Measurements from ENCODE around the gene MT1X. TPM values are rescaled to one million over a fixed set of nuclear protein-coding genes. Genes with fewer than 3 reads are reported as not detected.
A peak's percentile ranks its signal among the peaks of the same experiment; 100 is the strongest.
"Not testable (repeated sequence)": the region's sequence is repeated elsewhere in the genome, so short reads cannot be mapped to it uniquely, and the experiment has no call there.

MT1X gene
- total and polyA plus RNA-seq, 4 donors, result 15.0 to 31.3 (median 24.9) TPM

DNA sequence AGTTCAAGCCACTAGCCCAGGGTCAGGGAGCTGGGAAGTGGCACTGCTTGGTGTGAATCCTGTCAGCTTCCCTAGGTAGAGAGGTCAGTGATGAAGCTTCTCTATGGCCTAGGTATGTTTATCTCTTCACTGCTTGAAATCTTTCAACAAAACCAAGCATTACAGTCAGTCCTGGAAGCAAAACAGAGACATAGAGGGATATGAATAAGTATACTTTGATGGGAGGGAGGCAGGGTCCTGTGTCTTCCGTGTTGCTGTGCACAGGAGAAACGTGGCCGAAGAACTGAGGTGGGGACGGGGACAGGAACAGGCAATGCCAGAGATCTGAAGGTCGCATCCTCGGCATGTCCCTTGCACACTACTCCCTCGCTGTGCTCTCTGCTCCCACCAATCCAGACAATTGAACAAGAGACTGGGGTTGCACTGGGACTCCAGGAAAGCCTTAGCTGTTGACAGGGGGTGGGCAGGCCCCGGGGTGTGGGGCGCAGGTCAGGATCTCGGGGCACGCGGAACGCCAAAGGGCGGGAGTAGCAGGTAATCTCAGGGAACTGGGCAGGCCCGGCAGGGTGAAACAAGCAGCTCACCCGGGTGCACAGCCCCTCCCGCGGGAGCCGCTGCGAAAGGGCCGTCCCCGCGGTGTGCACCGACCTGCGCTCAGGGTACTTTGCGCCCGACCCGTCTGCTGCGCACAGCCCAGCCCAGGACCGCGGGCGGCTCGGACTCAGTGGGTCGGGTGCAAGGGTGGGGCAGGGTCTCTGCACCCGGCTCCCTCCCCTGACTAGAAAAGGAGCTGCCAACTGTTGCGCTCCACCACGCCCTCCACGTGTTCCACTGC lies 13.0 kb upstream of the MT1X start, which contains the start of gene MT1H:
Gene MT1H (plus strand): TSS at position 810 of the 835 bp plus-strand sequence. CDS start 71 bp downstream, outside the sequence.
- DNase-seq (ENCODE audit: low read depth in 4 of 6, low spot score in 6 of 6), result no peak
- H3K36me3 ChIP-seq (ENCODE audit: control insufficient read depth, insufficient read depth, low read length), result no peaks in the 10 kb centered on the region
- 10% methylated on average over 37 of the region's 38 CpGs for WGBS (ENCODE audit: insufficient coverage)
- H3K9me3 ChIP-seq (ENCODE audit: control insufficient read depth, insufficient read depth, low read length), result no peaks in the 10 kb centered on the region
- peaks cover 73% of the 10 kb centered on the region for H3K27me3 ChIP-seq (ENCODE audit: control insufficient read depth, insufficient read depth, low read length)
- no peak within 1 kb of the TSS for H3K27ac ChIP-seq (ENCODE audit: low read depth, low read length)
- H3K4me3 ChIP-seq (ENCODE audit: low read depth, low read length), result no peak within 1 kb of the TSS
- H3K4me1 ChIP-seq (ENCODE audit: control insufficient read depth, insufficient read depth, low read length), result peaks cover 17% of the 10 kb centered on the region

- 12% methylated on average over 15 of the region's 19 CpGs for WGBS (ENCODE audit: insufficient coverage)
- Histone ChIP-seq H3K27ac (ENCODE audit: low read depth, low read length) (no peak overlapping the region), H3K9me3 (ENCODE audit: control insufficient read depth, insufficient read depth, low read length) (no peaks in the 10 kb centered on the region), H3K4me3 (ENCODE audit: low read depth, low read length) (no peak overlapping the region), H3K4me1 (ENCODE audit: control insufficient read depth, insufficient read depth, low read length) (peaks cover 17% of the 10 kb centered on the region), H3K27me3 (ENCODE audit: control insufficient read depth, insufficient read depth, low read length) (peaks cover 71% of the 10 kb centered on the region), H3K36me3 (ENCODE audit: control insufficient read depth, insufficient read depth, low read length) (no peaks in the 10 kb centered on the region)
- DNase-seq (ENCODE audit: low read depth in 4 of 6, low spot score in 6 of 6), result no peak
Observed at GRCh38 chr16:56669840-56670619, 12.2 kb upstream of the MT1X start.

DNA sequence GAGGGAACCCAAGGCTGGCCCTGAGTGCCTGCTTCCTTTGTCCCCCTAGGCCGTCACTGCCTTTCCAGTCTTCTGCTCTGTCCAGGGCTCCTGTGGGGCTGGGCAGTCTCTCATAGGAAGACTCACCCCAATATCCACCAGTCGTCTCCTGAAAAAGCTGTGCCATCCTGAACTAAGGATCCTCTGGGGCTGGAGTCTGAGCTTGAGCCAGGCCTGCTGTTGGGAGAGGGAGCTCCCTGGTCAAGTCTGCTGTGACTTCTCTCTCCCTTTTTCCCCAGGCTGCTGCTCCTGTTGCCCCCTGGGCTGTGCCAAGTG lies 11.7 kb upstream of the MT1X start:
- Histone ChIP-seq H3K9me3 (ENCODE audit: control insufficient read depth, insufficient read depth, low read length) (no peaks in the 10 kb centered on the region), H3K4me1 (ENCODE audit: control insufficient read depth, insufficient read depth, low read length) (peaks cover 18% of the 10 kb centered on the region), H3K27ac (ENCODE audit: low read depth, low read length) (no peak overlapping the region), H3K27me3 (ENCODE audit: control insufficient read depth, insufficient read depth, low read length) (peaks cover 71% of the 10 kb centered on the region), H3K36me3 (ENCODE audit: control insufficient read depth, insufficient read depth, low read length) (no peaks in the 10 kb centered on the region), H3K4me3 (ENCODE audit: low read depth, low read length) (no peak overlapping the region)
- WGBS (ENCODE audit: insufficient coverage), result 22% methylated on average over 1 of the region's 2 CpGs
- no peak for DNase-seq (ENCODE audit: low read depth in 4 of 6, low spot score in 6 of 6)

DNA sequence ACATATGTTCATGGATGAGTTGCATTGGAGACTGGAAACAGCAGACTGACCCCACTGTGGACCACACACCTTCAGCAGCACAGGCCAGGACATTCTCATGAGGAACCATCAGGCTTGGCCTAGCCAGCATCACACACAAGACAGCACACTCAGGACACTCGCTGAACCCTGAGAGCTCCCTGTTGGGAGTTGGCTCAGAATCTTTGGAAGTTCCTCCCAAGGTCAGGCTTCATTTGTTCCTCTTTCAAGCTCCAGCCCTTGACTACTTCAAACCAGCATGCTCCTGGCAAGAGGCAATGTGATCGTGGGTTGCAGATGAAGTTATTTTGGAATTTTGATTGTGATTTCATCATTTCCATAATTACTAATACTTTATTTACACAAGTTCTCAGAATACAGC lies 10.6 kb upstream of the MT1X start:
- Histone ChIP-seq H3K27me3 (ENCODE audit: control insufficient read depth, insufficient read depth, low read length) (peaks cover 79% of the 10 kb centered on the region), H3K4me1 (ENCODE audit: control insufficient read depth, insufficient read depth, low read length) (peaks cover 26% of the 10 kb centered on the region)
- not testable (repeated sequence) for H3K9me3 ChIP-seq (ENCODE audit: control insufficient read depth, insufficient read depth, low read length); H3K27ac ChIP-seq (ENCODE audit: low read depth, low read length); H3K36me3 ChIP-seq (ENCODE audit: control insufficient read depth, insufficient read depth, low read length); H3K4me3 ChIP-seq (ENCODE audit: low read depth, low read length)
- peak in 1 of 6 donors; percentile 31 for DNase-seq (ENCODE audit: low read depth in 4 of 6, low spot score in 6 of 6)
- 83% methylated on average over 1 of the region's 2 CpGs for WGBS (ENCODE audit: insufficient coverage)

GRCh38 chr16:56672171-56672570 lies 10.1 kb upstream of the MT1X start:
- not testable (repeated sequence) for H3K27ac ChIP-seq (ENCODE audit: low read depth, low read length); H3K9me3 ChIP-seq (ENCODE audit: control insufficient read depth, insufficient read depth, low read length); DNase-seq (ENCODE audit: low read depth in 4 of 6, low spot score in 6 of 6); H3K4me3 ChIP-seq (ENCODE audit: low read depth, low read length); H3K36me3 ChIP-seq (ENCODE audit: control insufficient read depth, insufficient read depth, low read length)
- Histone ChIP-seq H3K27me3 (ENCODE audit: control insufficient read depth, insufficient read depth, low read length) (peaks cover 78% of the 10 kb centered on the region), H3K4me1 (ENCODE audit: control insufficient read depth, insufficient read depth, low read length) (peaks cover 26% of the 10 kb centered on the region)
- WGBS (ENCODE audit: insufficient coverage), result 54% methylated on average over 2 of the region's 3 CpGs

DNA sequence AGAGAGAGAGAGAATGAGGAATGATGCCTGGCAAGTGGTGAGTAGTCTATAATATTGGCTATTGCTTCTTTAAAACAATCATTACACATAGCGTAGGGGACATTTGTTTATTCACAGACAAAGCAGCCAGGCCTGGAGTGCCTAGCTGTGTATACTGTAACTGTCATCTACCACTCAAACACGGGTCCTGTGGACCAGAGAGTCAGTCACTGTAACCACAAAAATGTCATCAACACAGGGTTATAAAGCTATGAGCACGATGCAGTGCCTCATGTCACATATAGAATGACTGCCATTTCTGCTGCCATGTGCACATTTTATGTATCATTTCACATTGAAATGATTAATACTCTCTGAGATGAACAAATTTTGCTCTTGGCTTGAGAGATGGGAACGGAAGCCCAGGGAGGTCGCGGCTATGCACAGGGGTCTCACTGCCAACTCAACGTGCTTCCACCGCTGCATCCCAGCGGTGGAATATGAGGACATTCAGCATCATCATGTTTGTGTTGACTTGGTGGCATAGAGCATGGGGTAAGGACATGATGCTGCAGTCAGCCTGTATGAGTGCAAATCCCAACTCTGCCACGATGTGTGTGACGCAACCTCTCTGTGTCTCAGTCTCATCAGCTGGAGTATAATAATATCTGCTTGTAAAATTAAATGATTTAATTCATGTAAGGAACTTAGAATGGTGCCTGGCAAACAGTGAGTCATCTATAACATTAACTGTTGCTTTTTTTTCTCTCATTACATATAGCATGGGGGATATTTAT lies 9.3 kb upstream of the MT1X start:
- no peak overlapping the region for H3K4me3 ChIP-seq (ENCODE audit: low read depth, low read length)
- WGBS (ENCODE audit: insufficient coverage), result 100% methylated on average over 5 of the region's 11 CpGs
- no peak overlapping the region for H3K27ac ChIP-seq (ENCODE audit: low read depth, low read length)
- DNase-seq (ENCODE audit: low read depth in 4 of 6, low spot score in 6 of 6), result no peak
- H3K36me3 ChIP-seq (ENCODE audit: control insufficient read depth, insufficient read depth, low read length), result no peaks in the 10 kb centered on the region
- H3K4me1 ChIP-seq (ENCODE audit: control insufficient read depth, insufficient read depth, low read length), result peaks cover 21% of the 10 kb centered on the region
- peaks cover 75% of the 10 kb centered on the region for H3K27me3 ChIP-seq (ENCODE audit: control insufficient read depth, insufficient read depth, low read length)
- H3K9me3 ChIP-seq (ENCODE audit: control insufficient read depth, insufficient read depth, low read length), result no peaks in the 10 kb centered on the region

GRCh38 chr16:56673921-56674320 lies 8.3 kb upstream of the MT1X start:
- Histone ChIP-seq H3K27ac (ENCODE audit: low read depth, low read length) (no peak overlapping the region), H3K36me3 (ENCODE audit: control insufficient read depth, insufficient read depth, low read length) (no peaks in the 10 kb centered on the region), H3K4me1 (ENCODE audit: control insufficient read depth, insufficient read depth, low read length) (peaks cover 16% of the 10 kb centered on the region), H3K9me3 (ENCODE audit: control insufficient read depth, insufficient read depth, low read length) (no peaks in the 10 kb centered on the region), H3K4me3 (ENCODE audit: low read depth, low read length) (no peak overlapping the region), H3K27me3 (ENCODE audit: control insufficient read depth, insufficient read depth, low read length) (peaks cover 65% of the 10 kb centered on the region)
- DNase-seq (ENCODE audit: low read depth in 4 of 6, low spot score in 6 of 6), result peak in 2 of 6 donors; percentile 23 to 58
- WGBS (ENCODE audit: insufficient coverage), result 51% methylated on average over 12 of the region's 12 CpGs

DNA sequence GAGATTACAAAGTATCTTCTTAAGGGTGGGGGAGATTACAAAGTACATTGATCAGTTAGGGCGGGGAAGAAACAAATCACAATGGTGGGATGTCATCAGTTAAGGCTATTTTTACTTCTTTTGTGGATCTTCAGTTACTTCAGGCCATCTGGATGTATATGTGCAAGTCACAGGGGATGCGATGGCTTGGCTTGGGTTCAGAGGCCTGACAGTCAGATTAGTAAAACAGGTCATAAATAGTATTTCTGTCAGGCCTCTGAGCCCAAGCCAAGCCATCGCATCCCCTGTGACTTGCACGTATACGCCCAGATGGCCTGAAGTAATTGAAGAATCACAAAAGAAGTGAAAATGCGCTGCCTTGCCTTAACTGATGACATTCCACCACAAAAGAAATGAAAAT lies 7.7 kb upstream of the MT1X start:
- DNase-seq (ENCODE audit: low read depth in 4 of 6, low spot score in 6 of 6); H3K36me3 ChIP-seq (ENCODE audit: control insufficient read depth, insufficient read depth, low read length); H3K9me3 ChIP-seq (ENCODE audit: control insufficient read depth, insufficient read depth, low read length); H3K27ac ChIP-seq (ENCODE audit: low read depth, low read length); H3K4me3 ChIP-seq (ENCODE audit: low read depth, low read length): not testable (repeated sequence)
- 66% methylated on average over 5 of the region's 6 CpGs for WGBS (ENCODE audit: insufficient coverage)
- Histone ChIP-seq H3K4me1 (ENCODE audit: control insufficient read depth, insufficient read depth, low read length) (peaks cover 11% of the 10 kb centered on the region), H3K27me3 (ENCODE audit: control insufficient read depth, insufficient read depth, low read length) (peaks cover 59% of the 10 kb centered on the region)

- Histone ChIP-seq H3K9me3 (ENCODE audit: control insufficient read depth, insufficient read depth, low read length) (no peaks in the 10 kb centered on the region), H3K27me3 (ENCODE audit: control insufficient read depth, insufficient read depth, low read length) (peaks cover 47% of the 10 kb centered on the region), H3K27ac (ENCODE audit: low read depth, low read length) (no peak overlapping the region), H3K4me1 (ENCODE audit: control insufficient read depth, insufficient read depth, low read length) (peaks cover 9% of the 10 kb centered on the region), H3K4me3 (ENCODE audit: low read depth, low read length) (no peak overlapping the region), H3K36me3 (ENCODE audit: control insufficient read depth, insufficient read depth, low read length) (no peaks in the 10 kb centered on the region)
- 5% methylated on average over 21 of the region's 32 CpGs for WGBS (ENCODE audit: insufficient coverage)
- DNase-seq (ENCODE audit: low read depth in 4 of 6, low spot score in 6 of 6), result peak in 1 of 6 donors; percentile 25
Observed at GRCh38 chr16:56675685-56676210, 6.5 kb upstream of the MT1X start.

Data from spinal cord (tissue), 10 donors.